ENCODE results near the gene FBXL12.
"Not testable (repeated sequence)": the region's sequence is repeated elsewhere in the genome, so short reads cannot be mapped to it uniquely, and the experiment has no call there.

The FBXL12 gene

DNA sequence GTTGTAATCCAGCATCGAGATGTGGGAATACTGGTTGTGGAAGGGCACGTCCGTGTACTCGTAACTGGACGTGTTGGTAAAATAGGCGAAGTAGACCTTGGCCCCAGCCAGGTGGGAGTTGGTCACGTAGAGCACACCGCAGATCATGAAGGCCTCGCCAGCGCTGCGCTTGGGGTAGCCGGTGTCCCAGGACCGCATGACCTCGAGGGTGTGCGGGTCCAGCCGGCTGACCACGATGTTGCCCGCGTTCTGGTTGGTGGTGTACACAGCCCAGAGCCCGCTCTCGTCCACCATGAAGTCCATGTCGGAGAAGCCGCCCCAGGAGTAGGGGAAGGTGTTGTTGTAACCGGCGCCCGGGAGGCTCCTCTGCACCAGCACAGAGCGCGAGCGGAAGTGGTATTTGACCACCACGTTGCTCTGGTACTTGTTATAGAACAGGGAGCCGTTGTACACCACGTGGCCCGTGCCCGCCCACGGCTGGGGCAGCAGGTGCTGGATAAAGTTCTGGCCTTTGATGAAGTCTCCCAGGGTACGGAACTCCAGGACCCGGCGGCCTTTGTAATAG lies 35.5 kb upstream of the FBXL12 start:
- no peaks in the 10 kb centered on the region for H3K27me3 ChIP-seq (ENCODE audit: control insufficient read depth in 1 of 2, insufficient read depth in 2 of 2, low read length in 2 of 2)
- no peak overlapping the region for H3K9ac ChIP-seq (ENCODE audit: low read length in 2 of 2)
- H3K4me1 ChIP-seq (ENCODE audit: control insufficient read depth, insufficient read depth, low read length) = no peaks in the 10 kb centered on the region
- no peaks in the 10 kb centered on the region for H3K9me3 ChIP-seq (ENCODE audit: control insufficient read depth in 2 of 2, low read length in 2 of 2)
- no peak overlapping the region for H3K4me3 ChIP-seq (ENCODE audit: low read length in 2 of 2)
- H3K27ac ChIP-seq (ENCODE audit: low read length) = no peak overlapping the region
- peaks cover 4 to 5% of the 10 kb centered on the region in 2 donors for H3K36me3 ChIP-seq (ENCODE audit: control insufficient read depth in 2 of 2, insufficient read depth in 2 of 2, low read length in 2 of 2)

GRCh38 chr19:9850235-9850959 lies 31.5 kb upstream of the FBXL12 start:
- Histone ChIP-seq H3K9ac (ENCODE audit: low read length in 2 of 2) (no peak overlapping the region), H3K36me3 (ENCODE audit: control insufficient read depth in 2 of 2, insufficient read depth in 2 of 2, low read length in 2 of 2) (peaks cover 10 to 19% of the 10 kb centered on the region in 2 donors), H3K27me3 (ENCODE audit: control insufficient read depth in 1 of 2, insufficient read depth in 2 of 2, low read length in 2 of 2) (no peaks in the 10 kb centered on the region), H3K4me1 (ENCODE audit: control insufficient read depth, insufficient read depth, low read length) (peaks cover 7% of the 10 kb centered on the region), H3K9me3 (ENCODE audit: control insufficient read depth in 2 of 2, low read length in 2 of 2) (no peaks in the 10 kb centered on the region), H3K4me3 (ENCODE audit: low read length in 2 of 2) (no peak overlapping the region), H3K27ac (ENCODE audit: low read length) (no peak overlapping the region)

GRCh38 chr19:9849791-9850190 lies 30.9 kb upstream of the FBXL12 start:
- Histone ChIP-seq H3K27ac (ENCODE audit: low read length) (no peak overlapping the region), H3K4me3 (ENCODE audit: low read length in 2 of 2) (no peak overlapping the region), H3K4me1 (ENCODE audit: control insufficient read depth, insufficient read depth, low read length) (peaks cover 7% of the 10 kb centered on the region), H3K36me3 (ENCODE audit: control insufficient read depth in 2 of 2, insufficient read depth in 2 of 2, low read length in 2 of 2) (peaks cover 10 to 21% of the 10 kb centered on the region in 2 donors), H3K27me3 (ENCODE audit: control insufficient read depth in 1 of 2, insufficient read depth in 2 of 2, low read length in 2 of 2) (no peaks in the 10 kb centered on the region), H3K9me3 (ENCODE audit: control insufficient read depth in 2 of 2, low read length in 2 of 2) (no peaks in the 10 kb centered on the region), H3K9ac (ENCODE audit: low read length in 2 of 2) (no peak overlapping the region)

DNA sequence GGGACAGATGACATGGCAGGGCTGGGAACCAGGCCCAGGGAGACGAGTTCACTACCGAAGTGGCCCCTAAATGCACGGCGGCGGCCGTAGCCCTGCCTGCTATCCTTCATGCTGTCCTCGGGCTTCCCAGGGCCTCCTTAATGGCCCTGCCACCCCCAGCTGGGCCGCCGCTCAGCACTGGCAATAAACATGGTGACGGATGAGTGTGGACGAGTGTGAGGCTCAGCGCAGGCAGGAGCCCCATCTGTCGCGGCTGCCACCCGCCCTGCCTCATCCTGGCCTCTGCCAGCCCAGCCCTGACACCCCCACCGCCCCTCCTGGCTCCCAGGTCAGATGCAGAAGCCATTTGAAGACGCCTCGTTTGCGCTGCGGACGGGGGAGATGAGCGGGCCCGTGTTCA lies 29.9 kb upstream of the FBXL12 start:
- Histone ChIP-seq H3K36me3 (ENCODE audit: control insufficient read depth in 2 of 2, insufficient read depth in 2 of 2, low read length in 2 of 2) (peaks cover 13 to 29% of the 10 kb centered on the region in 2 donors), H3K9me3 (ENCODE audit: control insufficient read depth in 2 of 2, low read length in 2 of 2) (no peaks in the 10 kb centered on the region), H3K27ac (ENCODE audit: low read length) (no peak overlapping the region), H3K4me1 (ENCODE audit: control insufficient read depth, insufficient read depth, low read length) (peaks cover 7% of the 10 kb centered on the region), H3K4me3 (ENCODE audit: low read length in 2 of 2) (no peak overlapping the region), H3K9ac (ENCODE audit: low read length in 2 of 2) (no peak overlapping the region), H3K27me3 (ENCODE audit: control insufficient read depth in 1 of 2, insufficient read depth in 2 of 2, low read length in 2 of 2) (no peaks in the 10 kb centered on the region)

DNA sequence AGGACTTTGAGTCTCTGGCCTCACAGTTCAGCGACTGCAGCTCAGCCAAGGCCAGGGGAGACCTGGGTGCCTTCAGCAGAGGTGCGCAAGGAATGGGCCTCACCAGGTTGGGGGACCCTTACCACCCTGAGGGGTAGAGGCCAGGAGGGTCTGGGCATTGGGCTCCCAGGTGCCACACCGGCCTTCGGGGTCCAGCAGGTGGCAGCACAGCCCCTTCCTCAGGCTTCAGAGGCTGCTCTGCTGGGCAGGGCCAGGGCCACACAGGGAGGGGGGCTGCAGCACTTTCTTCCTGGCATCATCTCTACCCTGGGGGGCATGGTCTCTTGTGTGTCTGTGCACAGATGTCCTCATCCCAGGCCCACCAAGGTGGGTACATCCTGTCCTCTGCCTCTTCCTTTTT lies 29.2 kb upstream of the FBXL12 start:
- Histone ChIP-seq H3K9me3 (ENCODE audit: control insufficient read depth in 2 of 2, low read length in 2 of 2) (no peaks in the 10 kb centered on the region), H3K27me3 (ENCODE audit: control insufficient read depth in 1 of 2, insufficient read depth in 2 of 2, low read length in 2 of 2) (no peaks in the 10 kb centered on the region), H3K4me1 (ENCODE audit: control insufficient read depth, insufficient read depth, low read length) (peaks cover 7% of the 10 kb centered on the region), H3K27ac (ENCODE audit: low read length) (no peak overlapping the region), H3K9ac (ENCODE audit: low read length in 2 of 2) (no peak overlapping the region), H3K36me3 (ENCODE audit: control insufficient read depth in 2 of 2, insufficient read depth in 2 of 2, low read length in 2 of 2) (peaks cover 17 to 34% of the 10 kb centered on the region in 2 donors), H3K4me3 (ENCODE audit: low read length in 2 of 2) (no peak overlapping the region)

DNA sequence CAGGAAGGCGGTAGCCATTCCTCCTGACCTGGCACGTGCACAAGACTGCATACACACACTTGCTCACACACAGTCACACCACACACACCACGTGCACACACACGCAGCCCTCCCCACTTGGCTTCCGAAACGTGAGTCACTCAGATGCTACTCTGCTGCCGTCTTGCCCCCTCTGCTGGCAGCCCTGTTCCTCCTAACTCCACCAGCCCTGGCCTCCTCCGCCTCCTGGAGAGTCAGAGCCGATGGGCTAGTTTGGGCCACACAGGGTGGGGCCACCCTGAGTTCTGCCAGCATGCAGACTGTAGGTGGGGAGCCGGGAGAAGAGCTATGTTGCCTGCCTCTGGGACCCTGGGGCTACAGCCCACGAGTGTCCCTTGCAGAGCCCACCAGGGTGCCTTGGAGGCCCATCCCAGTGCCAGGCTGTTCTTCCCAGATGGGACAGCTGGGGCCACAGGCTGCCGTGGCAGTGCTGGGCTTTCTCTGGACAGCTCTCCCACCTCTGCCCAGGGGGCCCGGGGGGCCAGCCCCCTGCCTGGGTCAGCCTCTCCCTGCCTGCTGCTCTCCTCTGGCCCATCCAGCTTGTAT lies 28.3 kb upstream of the FBXL12 start:
- Histone ChIP-seq H3K36me3 (ENCODE audit: control insufficient read depth in 2 of 2, insufficient read depth in 2 of 2, low read length in 2 of 2) (peaks cover 21 to 42% of the 10 kb centered on the region in 2 donors), H3K27ac (ENCODE audit: low read length) (no peak overlapping the region), H3K4me1 (ENCODE audit: control insufficient read depth, insufficient read depth, low read length) (peaks cover 7% of the 10 kb centered on the region), H3K9me3 (ENCODE audit: control insufficient read depth in 2 of 2, low read length in 2 of 2) (no peaks in the 10 kb centered on the region), H3K4me3 (ENCODE audit: low read length in 2 of 2) (no peak overlapping the region), H3K27me3 (ENCODE audit: control insufficient read depth in 1 of 2, insufficient read depth in 2 of 2, low read length in 2 of 2) (no peaks in the 10 kb centered on the region), H3K9ac (ENCODE audit: low read length in 2 of 2) (no peak overlapping the region)

GRCh38 chr19:9843626-9844273 lies 24.9 kb upstream of the FBXL12 start:
- H3K9me3 ChIP-seq (ENCODE audit: control insufficient read depth in 2 of 2, low read length in 2 of 2); H3K4me1 ChIP-seq (ENCODE audit: control insufficient read depth, insufficient read depth, low read length); H3K4me3 ChIP-seq (ENCODE audit: low read length in 2 of 2); H3K9ac ChIP-seq (ENCODE audit: low read length in 2 of 2); H3K27ac ChIP-seq (ENCODE audit: low read length); H3K27me3 ChIP-seq (ENCODE audit: control insufficient read depth in 1 of 2, insufficient read depth in 2 of 2, low read length in 2 of 2): not testable (repeated sequence)
- H3K36me3 ChIP-seq (ENCODE audit: control insufficient read depth in 2 of 2, insufficient read depth in 2 of 2, low read length in 2 of 2) = peaks cover 32 to 57% of the 10 kb centered on the region in 2 donors

DNA sequence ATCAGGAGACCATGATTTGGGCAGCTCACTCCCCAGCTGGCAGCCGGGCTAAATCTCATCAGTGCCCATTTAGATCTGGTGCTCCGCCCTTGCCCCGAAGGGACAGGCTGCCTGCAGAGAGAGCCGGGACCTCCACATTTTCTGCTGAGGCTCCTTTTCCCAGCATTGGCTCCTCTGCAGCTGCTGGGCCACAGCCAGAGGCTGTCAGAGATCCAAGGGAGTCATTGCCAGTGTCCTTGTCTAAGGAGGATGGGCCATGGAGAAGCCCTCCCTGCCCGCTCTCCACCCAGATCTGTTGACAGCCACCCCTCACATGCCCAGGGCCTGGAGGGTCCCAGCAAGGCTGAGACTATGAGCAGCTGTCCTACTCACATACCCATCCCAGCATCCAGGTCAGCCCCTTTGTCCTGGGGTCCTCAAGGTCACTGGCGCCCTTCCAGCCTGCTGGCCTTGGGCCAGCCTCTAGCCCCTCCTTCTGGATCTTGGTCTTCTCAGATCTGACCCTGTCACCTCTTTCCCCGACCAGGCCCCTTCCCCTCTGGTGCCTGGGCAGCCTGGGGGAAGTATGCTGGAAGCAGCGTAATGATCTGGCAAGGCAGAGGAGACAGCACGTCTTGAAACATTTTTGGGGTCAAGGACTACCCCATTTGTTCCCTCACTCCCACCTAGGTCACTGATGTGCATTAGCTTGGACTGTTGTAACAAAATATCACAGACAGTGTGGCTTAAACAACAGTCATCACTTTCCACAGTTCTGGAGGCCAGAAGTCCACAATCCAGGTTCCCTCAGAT lies 24.2 kb upstream of the FBXL12 start:
- H3K4me3 ChIP-seq (ENCODE audit: low read length in 2 of 2) = no peak overlapping the region
- H3K27me3 ChIP-seq (ENCODE audit: control insufficient read depth in 1 of 2, insufficient read depth in 2 of 2, low read length in 2 of 2) = no peaks in the 10 kb centered on the region
- no peak overlapping the region for H3K27ac ChIP-seq (ENCODE audit: low read length)
- H3K36me3 ChIP-seq (ENCODE audit: control insufficient read depth in 2 of 2, insufficient read depth in 2 of 2, low read length in 2 of 2) = peaks cover 32 to 63% of the 10 kb centered on the region in 2 donors
- H3K4me1 ChIP-seq (ENCODE audit: control insufficient read depth, insufficient read depth, low read length) = peaks cover 7% of the 10 kb centered on the region
- H3K9ac ChIP-seq (ENCODE audit: low read length in 2 of 2) = no peak overlapping the region
- H3K9me3 ChIP-seq (ENCODE audit: control insufficient read depth in 2 of 2, low read length in 2 of 2) = no peaks in the 10 kb centered on the region

DNA sequence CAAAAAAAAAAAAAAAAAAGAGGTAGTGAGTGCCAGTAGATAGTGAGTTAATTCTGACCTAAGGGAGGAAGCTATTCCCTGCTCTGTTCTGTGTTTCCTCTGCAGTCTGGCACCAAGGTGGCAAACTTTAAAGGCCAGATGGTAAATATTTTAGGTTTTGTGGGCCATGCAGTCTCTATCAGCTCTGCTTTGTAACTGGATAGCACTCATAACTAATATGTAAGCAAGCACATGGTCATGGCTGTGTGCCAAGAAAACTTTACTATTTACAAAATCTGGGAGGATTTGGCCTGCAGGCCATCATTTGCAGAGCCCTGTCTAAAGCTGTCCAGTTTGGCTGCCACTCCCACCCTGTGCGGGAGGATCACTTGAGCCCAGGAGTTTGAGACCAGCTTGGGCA lies 20.5 kb upstream of the FBXL12 start:
- Histone ChIP-seq H3K27ac (ENCODE audit: low read length) (no peak overlapping the region), H3K9ac (ENCODE audit: low read length in 2 of 2) (no peak overlapping the region), H3K36me3 (ENCODE audit: control insufficient read depth in 2 of 2, insufficient read depth in 2 of 2, low read length in 2 of 2) (peaks cover 29 to 47% of the 10 kb centered on the region in 2 donors), H3K4me3 (ENCODE audit: low read length in 2 of 2) (no peak overlapping the region), H3K27me3 (ENCODE audit: control insufficient read depth in 1 of 2, insufficient read depth in 2 of 2, low read length in 2 of 2) (no peaks in the 10 kb centered on the region), H3K9me3 (ENCODE audit: control insufficient read depth in 2 of 2, low read length in 2 of 2) (no peaks in the 10 kb centered on the region), H3K4me1 (ENCODE audit: control insufficient read depth, insufficient read depth, low read length) (peaks cover 16% of the 10 kb centered on the region)

- no peak overlapping the region for H3K9ac ChIP-seq (ENCODE audit: low read length in 2 of 2)
- no peak overlapping the region for H3K27ac ChIP-seq (ENCODE audit: low read length)
- H3K27me3 ChIP-seq (ENCODE audit: control insufficient read depth in 1 of 2, insufficient read depth in 2 of 2, low read length in 2 of 2) = no peaks in the 10 kb centered on the region
- H3K36me3 ChIP-seq (ENCODE audit: control insufficient read depth in 2 of 2, insufficient read depth in 2 of 2, low read length in 2 of 2) = peaks cover 24 to 40% of the 10 kb centered on the region in 2 donors
- H3K4me3 ChIP-seq (ENCODE audit: low read length in 2 of 2) = no peak overlapping the region
- H3K4me1 ChIP-seq (ENCODE audit: control insufficient read depth, insufficient read depth, low read length) = peaks cover 17% of the 10 kb centered on the region
- no peaks in the 10 kb centered on the region for H3K9me3 ChIP-seq (ENCODE audit: control insufficient read depth in 2 of 2, low read length in 2 of 2)
Measured at GRCh38 chr19:9838324-9838723, 19.4 kb upstream of the FBXL12 start.

Data from stomach smooth muscle (tissue), 2 donors.